Stimulated activated CD8-positive, alpha-beta memory T cell treated with anti-CD3 and anti-CD28 coated beads, Interleukin-12 subunit alpha, Interleukin-12 subunit beta, amount 100 ng/mL, for 24 hours (primary cell): ENCODE measurements around the gene ROR1.

Source experiments
- DNase-seq: peaks from one replicate; pipeline ENCODE4 v3.0.0-alpha.2; 2020; ENCODE audit errors: extremely low read depth

The ROR1 gene

GRCh38 chr1:64228167-64228957, 454.5 kb downstream of the ROR1 start:
- no peak for DNase-seq

GRCh38 chr1:64229307-64229706, 455.5 kb downstream of the ROR1 start:
- DNase-seq: no peak
